Measurements from ENCODE around the gene SLIT3. TPM values are rescaled to one million over a fixed set of nuclear protein-coding genes. Genes with fewer than 3 reads are reported as not detected.

Gene SLIT3
- total RNA-seq, 4 donors from 2014 or later: 10.8 to 30.8 (median 18.4) TPM

- no peaks in the 10 kb centered on the region for H3K9me3 ChIP-seq
- 94% methylated on average over 4 of the region's 4 CpGs for WGBS
- H3K4me3 ChIP-seq: no peak overlapping the region
- TF ChIP-seq EP300 (IDR thresholded peaks at IDR 0.05) (no peak), POLR2AphosphoS5 (IDR thresholded peaks at IDR 0.05) (no peak), POLR2A (IDR thresholded peaks at IDR 0.05) (no peak)
- TF ChIP-seq, protein P1, sequence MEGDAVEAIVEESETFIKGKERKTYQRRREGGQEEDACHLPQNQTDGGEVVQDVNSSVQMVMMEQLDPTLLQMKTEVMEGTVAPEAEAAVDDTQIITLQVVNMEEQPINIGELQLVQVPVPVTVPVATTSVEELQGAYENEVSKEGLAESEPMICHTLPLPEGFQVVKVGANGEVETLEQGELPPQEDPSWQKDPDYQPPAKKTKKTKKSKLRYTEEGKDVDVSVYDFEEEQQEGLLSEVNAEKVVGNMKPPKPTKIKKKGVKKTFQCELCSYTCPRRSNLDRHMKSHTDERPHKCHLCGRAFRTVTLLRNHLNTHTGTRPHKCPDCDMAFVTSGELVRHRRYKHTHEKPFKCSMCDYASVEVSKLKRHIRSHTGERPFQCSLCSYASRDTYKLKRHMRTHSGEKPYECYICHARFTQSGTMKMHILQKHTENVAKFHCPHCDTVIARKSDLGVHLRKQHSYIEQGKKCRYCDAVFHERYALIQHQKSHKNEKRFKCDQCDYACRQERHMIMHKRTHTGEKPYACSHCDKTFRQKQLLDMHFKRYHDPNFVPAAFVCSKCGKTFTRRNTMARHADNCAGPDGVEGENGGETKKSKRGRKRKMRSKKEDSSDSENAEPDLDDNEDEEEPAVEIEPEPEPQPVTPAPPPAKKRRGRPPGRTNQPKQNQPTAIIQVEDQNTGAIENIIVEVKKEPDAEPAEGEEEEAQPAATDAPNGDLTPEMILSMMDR (IDR thresholded peaks at IDR 0.05): no peak
- H3K36me3 ChIP-seq: peaks cover 12% of the 10 kb centered on the region
- H3K27ac ChIP-seq: no peak overlapping the region
- H3K4me1 ChIP-seq: no peaks in the 10 kb centered on the region
- no peak for DNase-seq (ENCODE audit: low spot score in 2 of 2)
- H3K27me3 ChIP-seq: peaks cover 4% of the 10 kb centered on the region
Measured at GRCh38 chr5:168784454-168784853, 516.5 kb downstream of the SLIT3 start.

- Histone ChIP-seq H3K9me3 (no peaks in the 10 kb centered on the region), H3K27me3 (peaks cover 4% of the 10 kb centered on the region), H3K36me3 (peaks cover 12% of the 10 kb centered on the region), H3K4me3 (no peak overlapping the region), H3K4me1 (no peaks in the 10 kb centered on the region), H3K27ac (no peak overlapping the region)
- TF ChIP-seq POLR2A (IDR thresholded peaks at IDR 0.05): no peak
- TF ChIP-seq, protein P1 (IDR thresholded peaks at IDR 0.05): no peak
- no peak for TF ChIP-seq POLR2AphosphoS5 (IDR thresholded peaks at IDR 0.05)
- TF ChIP-seq EP300 (IDR thresholded peaks at IDR 0.05): no peak
- DNase-seq (ENCODE audit: low spot score in 2 of 2): no peak
- 48% methylated on average over 10 of the region's 10 CpGs for WGBS
Measured at GRCh38 chr5:168781941-168782571, 518.9 kb downstream of the SLIT3 start.

DNA sequence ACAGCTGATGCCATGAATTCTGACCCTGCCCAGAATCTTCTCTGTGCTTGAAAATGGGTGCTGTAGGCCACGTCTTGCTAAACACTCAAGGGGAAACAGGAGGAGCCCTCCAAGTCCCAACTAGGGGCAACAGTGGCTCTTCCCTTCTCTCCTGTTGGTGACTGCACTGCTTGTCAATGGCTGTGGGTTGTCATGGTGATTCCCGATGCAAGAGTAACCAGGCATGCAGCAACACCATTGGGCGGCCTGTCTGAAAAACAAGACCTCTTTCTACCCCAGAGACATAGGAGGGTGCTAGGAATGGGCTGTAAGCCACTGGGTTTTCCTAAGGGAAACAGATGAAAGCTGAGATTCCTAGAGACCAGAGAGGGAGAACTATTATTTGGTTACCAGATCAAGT is 520.1 kb downstream of the SLIT3 start:
- H3K4me3 ChIP-seq: no peak overlapping the region
- H3K27ac ChIP-seq: no peak overlapping the region
- no peaks in the 10 kb centered on the region for H3K4me1 ChIP-seq
- peaks cover 12% of the 10 kb centered on the region for H3K36me3 ChIP-seq
- no peaks in the 10 kb centered on the region for H3K9me3 ChIP-seq
- whole genome bisulfite sequencing: 94% methylated on average over 3 of the region's 3 CpGs
- TF ChIP-seq, protein P1 (IDR thresholded peaks at IDR 0.05): no peak
- TF ChIP-seq POLR2A (IDR thresholded peaks at IDR 0.05): no peak
- no peak for TF ChIP-seq POLR2AphosphoS5 (IDR thresholded peaks at IDR 0.05)
- TF ChIP-seq EP300 (IDR thresholded peaks at IDR 0.05): no peak
- DNase-seq (ENCODE audit: low spot score in 2 of 2): no peak
- H3K27me3 ChIP-seq: no peaks in the 10 kb centered on the region

GRCh38 chr5:168779333-168779732 is 521.6 kb downstream of the SLIT3 start:
- TF ChIP-seq EP300 (IDR thresholded peaks at IDR 0.05): no peak
- no peak for TF ChIP-seq POLR2A (IDR thresholded peaks at IDR 0.05)
- TF ChIP-seq POLR2AphosphoS5 (IDR thresholded peaks at IDR 0.05): no peak
- TF ChIP-seq, protein P1 (IDR thresholded peaks at IDR 0.05): no peak
- H3K9me3 ChIP-seq: no peaks in the 10 kb centered on the region
- 95% methylated on average over 3 of the region's 3 CpGs for WGBS

DNA sequence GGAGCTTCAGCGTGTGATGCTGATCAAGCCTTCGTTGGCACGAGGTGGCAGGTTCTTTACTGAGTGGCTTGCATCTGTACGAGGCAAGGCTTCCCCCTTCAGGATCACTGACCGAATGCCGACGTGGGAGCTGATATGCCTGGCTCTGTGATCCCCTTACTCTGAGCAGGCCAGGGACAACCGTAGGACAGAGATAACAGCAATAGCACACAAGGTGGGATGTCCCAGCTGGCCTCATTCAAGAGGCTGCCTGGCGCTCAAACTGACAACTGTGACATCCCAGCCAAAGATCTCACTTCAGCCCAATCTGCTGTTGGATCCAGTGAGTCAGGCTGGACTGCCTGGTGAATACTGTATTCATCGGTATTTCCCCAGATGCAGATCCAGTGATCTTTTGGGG is 522.4 kb downstream of the SLIT3 start:
- no peak for TF ChIP-seq POLR2A (IDR thresholded peaks at IDR 0.05)
- no peak for TF ChIP-seq EP300 (IDR thresholded peaks at IDR 0.05)
- TF ChIP-seq, protein P1 (IDR thresholded peaks at IDR 0.05): no peak
- TF ChIP-seq POLR2AphosphoS5 (IDR thresholded peaks at IDR 0.05): no peak
- no peak for DNase-seq (ENCODE audit: low spot score in 2 of 2)
- H3K27ac ChIP-seq: no peak overlapping the region
- no peaks in the 10 kb centered on the region for H3K9me3 ChIP-seq
- H3K4me1 ChIP-seq: no peaks in the 10 kb centered on the region
- no peaks in the 10 kb centered on the region for H3K27me3 ChIP-seq
- WGBS: 100% methylated on average over 2 of the region's 10 CpGs
- H3K36me3 ChIP-seq: peaks cover 1% of the 10 kb centered on the region
- H3K4me3 ChIP-seq: no peak overlapping the region

More at GRCh38 chr5:168779333-168779732, 521.6 kb downstream of the SLIT3 start:
- no peak overlapping the region for H3K27ac ChIP-seq
- no peak for DNase-seq (ENCODE audit: low spot score in 2 of 2)
- no peaks in the 10 kb centered on the region for H3K4me1 ChIP-seq
- H3K27me3 ChIP-seq: no peaks in the 10 kb centered on the region
- H3K4me3 ChIP-seq: no peak overlapping the region
- peaks cover 9% of the 10 kb centered on the region for H3K36me3 ChIP-seq

Measured in suprapubic skin (tissue), 4 donors.